ENCODE results near the gene C19orf85.

Gene C19orf85

GRCh38 chr19:55464039-55464661, 401 bp downstream of the C19orf85 start:
- H3K4me3 ChIP-seq (IDR thresholded peaks at IDR 0.05; ENCODE audit: insufficient read depth, low read depth, low read length): no peak overlapping the region
- TF ChIP-seq CTCF (conservative IDR thresholded peaks at IDR 0.05; ENCODE audit: low read depth, low read length): no peak
- H3K36me3 ChIP-seq (ENCODE audit: insufficient read depth): no peaks in the 10 kb centered on the region
- H3K4me2 ChIP-seq: no peak overlapping the region
- H3K79me2 ChIP-seq (ENCODE audit: insufficient read depth, low read depth): peaks cover 8% of the 10 kb centered on the region; the same call in 1 of the 2 replicates
- peaks cover 38% of the 10 kb centered on the region for H3K27me3 ChIP-seq (ENCODE audit: insufficient read depth, low read depth)
- no peak overlapping the region for H3K27ac ChIP-seq
- H2AFZ ChIP-seq (ENCODE audit: low read depth): no peak overlapping the region
- H3K4me1 ChIP-seq (ENCODE audit: low read depth, poor library complexity, severe bottlenecking): peaks cover 10% of the 10 kb centered on the region
- H3K9ac ChIP-seq: no peak overlapping the region
- H4K20me1 ChIP-seq (ENCODE audit: insufficient read depth): no peaks in the 10 kb centered on the region

DNA sequence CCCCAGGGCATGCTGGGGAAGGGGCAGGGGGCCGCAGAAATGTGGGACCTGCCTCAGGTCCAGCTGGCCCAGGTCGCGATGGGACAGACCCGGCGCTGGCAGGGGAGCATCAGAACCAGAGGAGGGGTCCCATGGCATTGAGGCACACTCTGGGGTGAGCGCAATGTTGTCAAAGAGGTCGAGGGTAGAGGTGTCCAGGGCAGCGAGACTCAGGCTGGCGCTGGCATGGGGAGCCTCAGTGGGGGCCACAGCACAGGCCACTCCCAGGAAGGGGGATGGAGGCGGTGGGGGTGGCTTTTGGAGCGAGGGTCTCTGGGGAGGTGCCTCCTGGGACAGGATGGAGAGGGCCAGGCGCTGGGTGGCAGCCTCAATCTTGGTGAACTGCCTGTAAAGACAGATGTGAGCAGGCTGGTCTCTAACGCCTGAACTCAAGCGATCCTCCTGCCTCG, 944 bp downstream of the C19orf85 start:
- H4K20me1 ChIP-seq (ENCODE audit: insufficient read depth): no peaks in the 10 kb centered on the region
- peaks cover 11% of the 10 kb centered on the region; the same call in 1 of the 2 replicates for H3K79me2 ChIP-seq (ENCODE audit: insufficient read depth, low read depth)
- TF ChIP-seq CTCF (conservative IDR thresholded peaks at IDR 0.05; ENCODE audit: low read depth, low read length): no peak
- no peak overlapping the region for H3K4me2 ChIP-seq
- peaks cover 38% of the 10 kb centered on the region for H3K27me3 ChIP-seq (ENCODE audit: insufficient read depth, low read depth)
- no peaks in the 10 kb centered on the region for H3K36me3 ChIP-seq (ENCODE audit: insufficient read depth)
- no peak overlapping the region for H3K27ac ChIP-seq
- H3K4me1 ChIP-seq (ENCODE audit: low read depth, poor library complexity, severe bottlenecking): peaks cover 10% of the 10 kb centered on the region
- no peak overlapping the region for H2AFZ ChIP-seq (ENCODE audit: low read depth)
- H3K9ac ChIP-seq: no peak overlapping the region
- H3K4me3 ChIP-seq (IDR thresholded peaks at IDR 0.05; ENCODE audit: insufficient read depth, low read depth, low read length): no peak overlapping the region

- H4K20me1 ChIP-seq (ENCODE audit: insufficient read depth): no peaks in the 10 kb centered on the region
- H3K27me3 ChIP-seq (ENCODE audit: insufficient read depth, low read depth): peaks cover 38% of the 10 kb centered on the region
- peaks cover 11% of the 10 kb centered on the region; the same call in 1 of the 2 replicates for H3K79me2 ChIP-seq (ENCODE audit: insufficient read depth, low read depth)
- H3K27ac ChIP-seq: no peak overlapping the region
- H3K9ac ChIP-seq: no peak overlapping the region
- H3K4me3 ChIP-seq (IDR thresholded peaks at IDR 0.05; ENCODE audit: insufficient read depth, low read depth, low read length): no peak overlapping the region
- H3K4me2 ChIP-seq: peak overlapping the region; percentile 86; the same call in 1 of the 2 replicates
- no peak for TF ChIP-seq CTCF (conservative IDR thresholded peaks at IDR 0.05; ENCODE audit: low read depth, low read length)
- peaks cover 10% of the 10 kb centered on the region for H3K4me1 ChIP-seq (ENCODE audit: low read depth, poor library complexity, severe bottlenecking)
- H2AFZ ChIP-seq (ENCODE audit: low read depth): no peak overlapping the region
- no peaks in the 10 kb centered on the region for H3K36me3 ChIP-seq (ENCODE audit: insufficient read depth)
Measured at GRCh38 chr19:55462722-55463121, 1.8 kb downstream of the C19orf85 start.

DNA sequence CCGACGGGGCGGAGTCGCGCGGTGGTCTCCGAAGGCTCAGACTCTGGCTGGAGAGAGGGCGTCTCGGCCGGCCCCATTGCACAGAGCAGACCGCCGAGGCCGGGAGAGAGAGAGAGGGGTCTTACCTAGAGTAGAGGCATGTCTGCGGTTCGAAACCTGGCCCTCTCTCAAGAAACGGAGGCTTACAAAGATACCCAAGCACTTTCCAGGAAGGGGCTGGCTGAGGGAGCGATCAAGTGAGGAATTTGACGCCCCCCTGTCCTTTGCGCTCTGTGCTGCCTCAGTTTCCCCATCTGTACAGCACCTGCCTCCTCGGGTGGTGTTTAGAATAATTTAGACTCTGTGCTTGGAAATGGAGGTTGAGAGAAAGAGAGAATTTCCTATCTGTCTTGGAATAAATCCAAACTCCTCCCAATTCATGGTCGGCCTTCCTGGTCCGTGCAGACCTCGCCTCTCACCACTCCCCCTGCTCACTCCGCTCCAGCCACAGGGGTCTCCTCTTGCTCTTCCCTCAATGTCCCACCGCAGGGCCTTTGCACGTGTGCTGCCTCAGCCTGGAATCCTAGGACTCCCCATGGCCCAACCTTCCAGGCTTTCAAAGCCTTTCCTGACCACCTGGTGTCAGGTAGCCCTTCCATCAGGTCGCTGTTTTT, 2.5 kb downstream of the C19orf85 start:
- no peak for TF ChIP-seq CTCF (conservative IDR thresholded peaks at IDR 0.05; ENCODE audit: low read depth, low read length)
- Histone ChIP-seq H3K79me2 (ENCODE audit: insufficient read depth, low read depth) (peaks cover 11% of the 10 kb centered on the region; the same call in 1 of the 2 replicates), H3K27me3 (ENCODE audit: insufficient read depth, low read depth) (peaks cover 32% of the 10 kb centered on the region), H3K4me2 (peak overlapping the region; percentile 86), H2AFZ (ENCODE audit: low read depth) (peak overlapping the region; percentile 86), H3K9ac (peak overlapping the region; percentile 94; the same call in 1 of the 2 replicates), H3K36me3 (ENCODE audit: insufficient read depth) (no peaks in the 10 kb centered on the region), H4K20me1 (ENCODE audit: insufficient read depth) (no peaks in the 10 kb centered on the region), H3K4me1 (ENCODE audit: low read depth, poor library complexity, severe bottlenecking) (peaks cover 10% of the 10 kb centered on the region), H3K4me3 (IDR thresholded peaks at IDR 0.05; ENCODE audit: insufficient read depth, low read depth, low read length) (no peak overlapping the region), H3K27ac (no peak overlapping the region)
